ENCODE measurements around the gene ABO.
"Not testable (repeated sequence)": the region's sequence is repeated elsewhere in the genome, so short reads cannot be mapped to it uniquely, and the experiment has no call there.

ABO gene

DNA sequence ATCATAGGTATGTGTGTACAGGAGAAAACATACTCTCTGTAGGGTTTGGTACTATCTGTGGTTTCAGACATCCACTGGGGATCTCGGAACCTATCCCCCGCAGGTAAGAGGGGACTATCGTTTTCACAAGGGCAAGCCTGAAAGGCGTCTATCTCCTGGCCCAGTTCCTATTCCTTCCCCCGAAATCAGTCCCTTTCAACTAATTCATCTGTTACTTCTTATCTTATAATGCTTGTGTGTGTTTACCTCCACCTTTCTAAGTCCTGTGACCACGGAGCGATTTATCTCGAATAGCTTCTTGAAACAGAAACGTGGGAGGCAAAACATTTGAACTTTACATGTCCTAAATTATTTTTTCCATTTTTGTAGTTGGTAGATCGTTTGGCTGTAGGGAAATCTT is 11.4 kb downstream of the ABO start:
- DNase-seq (ENCODE audit: low spot score), result no peak

DNA sequence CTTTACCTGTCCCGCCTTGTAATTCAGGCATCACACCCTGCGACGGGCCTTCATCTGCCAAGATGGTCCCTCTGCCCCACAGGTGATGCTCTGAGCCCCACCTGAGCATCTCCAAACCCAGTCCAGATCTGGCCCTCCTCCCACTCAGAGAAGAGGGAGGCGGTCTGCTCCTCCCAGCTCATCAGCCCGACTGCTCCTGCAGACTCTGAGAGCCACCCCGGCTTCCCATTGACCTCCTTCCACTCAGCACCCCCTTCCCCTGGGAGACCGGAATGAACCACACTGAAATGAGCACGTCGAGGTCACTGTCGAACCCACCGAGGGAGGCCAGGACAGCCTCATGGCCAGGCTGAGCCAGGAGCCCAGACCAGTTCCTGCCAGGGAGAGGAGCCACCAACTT is 12.8 kb downstream of the ABO start:
- no peak for DNase-seq (ENCODE audit: low spot score)

- DNase-seq (ENCODE audit: low spot score), result no peak
Measured at GRCh38 chr9:133261753-133262120, 13.3 kb downstream of the ABO start.

- no peak for DNase-seq (ENCODE audit: low spot score)
Measured at GRCh38 chr9:133261103-133261752, 13.8 kb downstream of the ABO start.

DNA sequence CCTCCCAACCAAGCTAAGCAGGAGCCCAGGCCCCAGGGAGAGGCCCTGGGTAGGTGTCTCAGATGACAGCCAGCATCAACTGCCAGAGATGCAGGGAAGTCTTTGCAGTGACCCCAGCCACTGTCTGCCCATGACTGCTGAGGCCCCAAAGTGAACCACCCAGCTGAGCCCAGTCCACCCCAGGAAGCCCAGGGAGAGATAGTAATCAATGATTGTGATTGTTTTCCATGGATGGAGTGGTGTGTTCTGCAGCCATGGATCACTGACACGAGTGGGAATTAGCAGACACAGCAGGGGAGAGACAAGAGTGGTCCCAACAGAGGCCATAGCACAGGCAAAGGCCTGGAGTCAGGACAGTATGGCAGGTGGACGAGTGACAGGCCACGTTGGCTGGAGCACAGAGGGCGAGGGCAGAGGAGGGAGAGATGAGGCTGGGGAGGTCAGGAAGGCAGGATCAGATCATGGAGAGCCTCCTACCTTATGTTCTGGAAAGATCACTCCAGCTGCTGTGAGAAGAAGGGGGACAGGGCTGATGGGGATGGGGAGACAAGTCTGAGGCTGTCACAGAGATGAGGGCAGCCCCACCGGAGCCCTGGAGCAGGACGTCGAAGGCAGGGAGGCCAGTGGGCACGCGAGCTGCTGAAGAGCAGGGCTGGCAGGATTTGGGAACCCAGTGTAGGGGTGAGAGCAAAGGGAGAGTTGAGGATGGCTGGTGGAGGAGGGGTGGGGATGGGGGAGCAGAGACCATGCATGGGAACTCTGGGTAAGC is 14.5 kb downstream of the ABO start:
- no peak for DNase-seq (ENCODE audit: low spot score)

DNA sequence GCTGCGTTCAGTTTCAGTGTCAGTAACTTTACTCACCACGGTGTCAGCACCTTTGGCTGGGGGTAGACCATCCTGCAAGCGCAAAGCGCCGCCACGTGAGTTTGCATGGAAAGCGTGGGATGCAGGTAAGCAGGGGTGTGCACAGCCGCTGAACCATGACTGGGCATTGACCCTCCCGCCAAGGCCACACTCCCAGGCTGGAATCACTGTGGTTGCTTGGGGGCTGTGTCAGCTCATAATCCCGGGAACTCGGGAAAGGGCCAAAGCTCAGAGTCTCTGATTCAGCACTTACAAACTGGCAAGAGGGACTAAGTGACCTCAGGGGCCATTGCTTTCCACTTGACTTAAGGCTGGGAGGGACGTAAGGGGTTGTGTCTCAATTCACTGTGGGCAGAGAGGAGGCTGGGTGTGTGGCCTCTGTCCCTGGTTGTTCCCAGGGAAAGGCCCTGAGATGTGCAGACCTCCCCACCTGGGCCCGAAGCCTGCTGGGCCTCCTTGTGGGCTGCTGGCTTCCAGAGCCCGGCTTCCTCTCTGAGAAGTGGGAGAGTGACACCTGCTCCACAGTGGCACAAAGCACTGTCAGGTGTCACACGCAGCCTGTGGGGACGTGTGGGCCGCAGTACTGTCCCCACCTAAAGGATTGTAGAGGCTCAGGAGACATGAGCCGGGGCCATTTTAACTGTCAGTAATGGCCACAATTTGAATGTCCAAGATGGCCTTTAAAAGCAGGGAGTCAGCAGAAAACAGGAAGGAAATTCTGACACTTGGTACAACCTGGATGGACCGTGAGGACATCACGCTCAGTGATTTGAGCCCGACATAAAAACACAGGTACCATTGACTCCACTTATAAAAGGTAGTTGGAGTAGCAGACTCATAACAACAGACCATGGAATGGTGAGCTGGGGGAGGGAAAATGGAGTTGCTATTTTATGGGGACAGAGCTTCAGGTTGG is 16.7 kb downstream of the ABO start:
- no peak for DNase-seq (ENCODE audit: low spot score)

GRCh38 chr9:133257465-133257956 is 17.5 kb downstream of the ABO start:
- no peak for DNase-seq (ENCODE audit: low spot score)

GRCh38 chr9:133256686-133257091 is 18.3 kb downstream of the ABO start:
- DNase-seq (ENCODE audit: low spot score), result no peak

- DNase-seq (ENCODE audit: low spot score), result no peak
Measured at GRCh38 chr9:133256136-133256461, 18.9 kb downstream of the ABO start.

DNA sequence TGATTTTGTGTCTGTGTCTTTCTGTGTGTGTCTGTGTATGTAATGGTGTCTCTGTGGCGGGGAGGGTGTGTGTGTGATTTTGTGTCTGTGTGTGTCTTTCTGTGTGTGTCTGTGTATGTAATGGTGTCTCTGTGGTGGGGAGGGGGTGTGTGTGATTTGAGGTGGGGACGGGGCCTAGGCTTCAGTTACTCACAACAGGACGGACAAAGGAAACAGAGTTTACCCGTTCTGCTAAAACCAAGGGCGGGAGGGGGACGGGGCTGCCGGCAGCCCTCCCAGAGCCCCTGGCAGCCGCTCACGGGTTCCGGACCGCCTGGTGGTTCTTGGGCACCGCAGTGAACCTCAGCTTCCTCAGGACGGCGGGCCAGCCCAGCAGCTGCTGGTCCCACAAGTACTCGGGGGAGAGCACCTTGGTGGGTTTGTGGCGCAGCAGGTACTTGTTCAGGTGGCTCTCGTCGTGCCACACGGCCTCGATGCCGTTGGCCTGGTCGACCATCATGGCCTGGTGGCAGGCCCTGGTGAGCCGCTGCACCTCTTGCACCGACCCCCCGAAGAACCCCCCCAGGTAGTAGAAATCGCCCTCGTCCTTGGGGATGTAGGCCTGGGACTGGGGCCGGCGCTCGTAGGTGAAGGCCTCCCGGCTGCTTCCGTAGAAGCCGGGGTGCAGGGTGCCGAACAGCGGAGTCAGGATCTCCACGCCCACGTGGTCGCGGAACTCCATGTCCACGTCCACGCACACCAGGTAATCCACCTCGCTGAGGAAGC is 19.4 kb downstream of the ABO start:
- DNase-seq (ENCODE audit: low spot score), result no peak

GRCh38 chr9:133254471-133254870 is 20.5 kb downstream of the ABO start:
- no peak for DNase-seq (ENCODE audit: low spot score)

- no peak for DNase-seq (ENCODE audit: low spot score)
Measured at GRCh38 chr9:133253268-133253667, 21.7 kb downstream of the ABO start.

- no peak for DNase-seq (ENCODE audit: low spot score)
Measured at GRCh38 chr9:133252301-133253020, 22.5 kb downstream of the ABO start.

GRCh38 chr9:133251773-133252172 is 23.2 kb downstream of the ABO start:
- DNase-seq (ENCODE audit: low spot score), result no peak

DNA sequence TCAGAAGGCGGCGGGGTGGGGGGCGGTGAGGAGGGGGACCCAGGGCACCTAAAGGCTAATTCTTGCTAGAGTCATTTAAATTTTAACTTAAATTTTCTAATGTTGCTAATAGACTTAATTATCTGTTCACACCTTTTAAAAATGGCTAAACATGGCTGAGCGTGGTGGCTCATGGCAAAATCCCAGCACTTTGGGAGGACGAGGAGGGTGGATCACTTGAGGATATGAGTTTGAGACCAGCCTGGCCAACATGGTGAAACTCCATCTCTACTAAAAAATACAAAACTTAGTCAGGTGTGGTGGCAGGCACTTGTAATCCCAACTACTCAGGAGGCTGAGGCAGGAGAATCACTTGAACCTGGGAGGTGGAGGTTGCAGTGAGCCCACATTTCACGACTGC is 23.8 kb downstream of the ABO start:
- not testable (repeated sequence) for DNase-seq (ENCODE audit: low spot score)

DNA sequence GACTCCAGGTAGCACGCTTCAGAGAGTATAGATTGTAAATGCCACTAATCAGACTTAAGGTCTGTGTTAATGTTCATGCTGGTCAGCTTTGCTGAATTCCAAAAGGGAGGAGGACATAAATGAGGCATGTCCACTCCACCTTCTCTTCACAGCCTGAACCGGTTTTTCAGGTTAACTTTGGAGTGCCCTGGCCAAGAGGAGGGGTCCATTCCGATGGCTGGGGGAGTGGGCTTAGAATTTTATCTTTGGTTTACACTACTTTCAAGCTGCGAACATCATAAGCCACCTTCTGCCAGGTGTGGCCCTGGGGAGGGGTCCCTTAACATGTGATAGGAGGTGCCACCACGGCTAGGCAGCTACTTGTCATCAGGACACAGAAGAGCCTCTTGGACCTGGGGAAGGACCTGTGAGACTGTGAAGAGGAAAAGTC is 24.2 kb downstream of the ABO start:
- DNase-seq (ENCODE audit: low spot score), result no peak

- DNase-seq (ENCODE audit: low spot score), result no peak
Measured at GRCh38 chr9:133249337-133249736, 25.7 kb downstream of the ABO start.

DNA sequence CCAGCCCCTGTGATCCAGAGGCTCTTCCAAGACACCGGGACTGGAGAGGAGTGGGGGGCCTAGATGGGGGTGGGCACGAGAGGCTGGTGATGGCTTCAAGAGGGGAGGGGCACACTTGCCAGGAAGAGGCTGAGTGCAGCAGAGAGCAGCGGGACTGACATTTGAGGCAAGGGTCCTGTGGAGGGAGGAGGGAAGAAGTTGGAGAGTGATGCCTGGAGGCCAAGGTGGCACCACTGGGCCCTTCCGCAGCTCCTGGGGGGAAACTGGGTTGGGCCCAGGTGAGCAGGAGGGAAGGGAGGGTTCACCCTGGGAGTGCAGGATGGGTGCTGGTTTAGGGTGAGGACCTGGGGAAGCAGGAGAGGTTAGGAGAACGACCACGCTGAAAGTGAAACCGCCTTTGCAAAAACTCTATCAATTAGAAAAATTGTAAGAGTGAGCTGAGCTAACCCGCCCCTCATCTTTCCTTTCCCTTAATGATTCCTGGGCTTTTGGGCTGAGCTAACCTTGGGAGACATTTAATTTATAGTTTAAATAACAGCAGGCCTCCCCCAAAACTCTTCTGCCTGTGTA is 26.2 kb downstream of the ABO start:
- no peak for DNase-seq (ENCODE audit: low spot score)

GRCh38 chr9:133247632-133248031 is 27.4 kb downstream of the ABO start:
- DNase-seq (ENCODE audit: low spot score), result no peak

DNA sequence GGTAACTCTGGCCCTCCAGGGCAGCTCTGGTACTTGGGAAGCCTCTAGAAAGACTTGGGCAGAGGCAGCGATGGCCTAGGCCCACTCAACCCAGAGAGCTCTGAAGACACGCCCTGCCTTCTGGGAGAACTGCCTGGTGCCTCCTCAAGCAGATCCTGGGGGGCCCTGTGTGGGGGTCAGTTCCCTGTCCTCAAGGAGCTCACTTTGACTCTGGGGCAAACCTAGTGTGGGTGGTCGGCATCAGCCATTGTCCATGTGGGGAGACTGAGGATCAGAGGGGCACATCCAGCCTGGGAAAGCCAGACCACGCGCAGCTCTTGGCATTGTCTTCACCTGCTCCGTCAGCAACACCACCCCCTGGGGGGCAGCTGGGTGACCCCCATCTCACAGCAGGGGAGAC is 28.0 kb downstream of the ABO start:
- no peak for DNase-seq (ENCODE audit: low spot score)

DNA sequence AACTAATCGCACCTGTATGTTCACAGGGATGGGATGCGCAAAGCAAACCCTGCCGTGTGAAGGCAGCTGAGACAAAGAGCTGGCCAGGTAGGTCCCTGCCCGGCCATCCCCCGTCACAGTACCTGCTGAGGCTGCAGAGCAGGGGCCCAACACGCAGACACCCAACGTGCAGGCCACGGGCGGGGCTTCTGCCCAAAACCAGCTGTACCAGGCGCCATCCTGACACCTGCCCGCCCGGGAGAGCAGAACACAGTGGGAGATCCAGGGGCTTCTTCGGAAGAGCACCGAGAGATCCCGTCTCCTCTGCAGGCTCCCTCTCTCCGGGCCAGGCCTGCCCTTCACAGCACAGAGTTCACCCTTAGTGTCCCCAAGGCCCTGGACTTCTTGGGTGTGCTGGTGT is 28.4 kb downstream of the ABO start:
- DNase-seq (ENCODE audit: low spot score), result no peak
